Calu3 (cell line): ENCODE results near the gene TAOK1. TPM values are rescaled to one million over a fixed set of nuclear protein-coding genes. Genes with fewer than 3 reads are reported as not detected.

Experiments
- BruUV-seq: library from RNA; stranded (reverse); fragments of 400-500 nt; replicated peaks from 2 replicates; lab custom pipeline; 2021; lab: Mats Ljungman, UMichigan
- CTCF ChIA-PET: fragments of 300-600 bp; sonication (Branson Sonifier 250); formaldehyde crosslinking; loops from one replicate; lab custom pipeline; 2022; ENCODE audit warnings: antibody characterized with exemption; lab: Charles Lee
- DNase-seq: peaks from one replicate; pipeline ENCODE4 v3.0.0; 2022
- H3K27ac Mint-ChIP-seq: one replicate; pipeline ENCODE4 v1.8.0; 2022; ENCODE audit warnings: mixed read lengths; ENCODE audit not compliant: unreplicated experiment
- H3K27me3 Mint-ChIP-seq: one replicate; pipeline ENCODE4 v1.8.0; 2022; ENCODE audit warnings: mixed read lengths; ENCODE audit not compliant: unreplicated experiment
- H3K36me3 Mint-ChIP-seq: one replicate; pipeline ENCODE4 v1.8.0; 2022; ENCODE audit warnings: mild to moderate bottlenecking, moderate library complexity, mixed read lengths; ENCODE audit not compliant: insufficient read depth, unreplicated experiment
- H3K4me1 Mint-ChIP-seq: one replicate; pipeline ENCODE4 v1.8.0; 2022; ENCODE audit warnings: mild to moderate bottlenecking, low read depth, mixed read lengths; ENCODE audit not compliant: unreplicated experiment
- H3K4me3 Mint-ChIP-seq: one replicate; pipeline ENCODE4 v1.8.0; 2022; ENCODE audit warnings: mild to moderate bottlenecking, low read depth, moderate library complexity, mixed read lengths; ENCODE audit not compliant: unreplicated experiment
- H3K9me3 Mint-ChIP-seq: one replicate; pipeline ENCODE4 v1.8.0; 2022; ENCODE audit warnings: low read depth, mixed read lengths; ENCODE audit not compliant: unreplicated experiment
- intact Hi-C: fragments of 100-400 bp; cut with micrococcal nuclease; formaldehyde crosslinking; loops from one replicate; pipeline ENCODE4 v1.10.0; 2022; ENCODE audit not compliant: unreplicated experiment
- total RNA-seq: library from RNA; stranded (reverse); gene quantifications from 2 replicates; pipeline ENCODE4 v1.2.3, GENCODE V29; 2022
- TF ChIP-seq, protein P1 (sequence below): fragments of 200-600 bp; IDR thresholded peaks from one replicate; pipeline ENCODE4 v1.8.0; 2022; ENCODE audit warnings: antibody characterized with exemption; ENCODE audit not compliant: unreplicated experiment

Gene TAOK1
- total RNA-seq, 1 experiment from 2014 or later = 78.1 TPM

DNA sequence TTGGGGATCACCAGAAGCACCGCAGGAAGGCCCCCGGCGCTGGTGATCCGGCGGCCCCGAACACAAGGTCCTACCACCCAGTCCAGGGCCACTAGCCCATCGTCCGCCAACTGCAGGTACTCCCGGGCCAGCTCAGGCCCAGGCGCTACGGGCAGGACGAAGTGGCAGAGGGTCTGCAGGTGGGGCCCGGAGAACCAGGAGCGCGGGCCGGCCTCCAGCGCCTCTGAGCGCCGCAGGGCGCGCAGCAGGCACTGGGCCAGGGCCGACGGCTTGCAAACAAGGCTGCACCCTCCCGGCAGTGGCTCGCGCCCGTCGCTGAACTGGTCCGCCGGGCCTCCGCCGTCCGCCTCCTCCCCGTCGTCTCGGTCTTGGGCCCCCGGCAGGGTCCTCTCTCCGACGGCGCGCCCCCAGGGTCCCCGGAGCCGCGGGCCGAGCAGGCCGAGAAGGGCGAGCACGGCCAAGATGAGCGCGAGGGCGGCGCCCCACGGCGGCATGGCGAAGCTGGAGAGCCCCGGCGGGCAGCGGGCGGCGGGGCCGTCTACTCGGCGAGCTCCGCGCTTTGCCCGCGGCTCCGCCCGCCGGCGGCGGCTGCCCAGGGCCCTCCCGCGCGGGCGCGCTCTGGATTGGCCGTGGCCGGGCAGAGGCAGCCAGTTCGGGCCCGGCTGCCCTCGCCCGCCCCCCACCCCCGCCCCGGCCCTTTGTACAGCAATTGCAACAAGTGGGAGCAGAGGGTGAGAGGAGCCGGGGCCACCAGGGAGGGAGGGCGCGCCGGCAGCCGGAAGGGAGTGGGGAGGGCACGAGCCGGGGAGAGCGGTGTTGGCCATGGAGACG is 176.5 kb downstream of the TAOK1 start, which contains the start of gene ABHD15:
Gene ABHD15 (minus strand): TSS at position 565 of the 831 bp plus-strand sequence. CDS start 71 bp downstream, at position 494.
- CTCF ChIA-PET = interaction anchor here (1.0 to 2.4 kb wide), 6 partner anchors 8 to 51 kb away, joined by 3 to 12 read pairs (median 4); no protein-coding TSS in a partner anchor
- Mint-ChIP-seq H3K9me3 (no peaks in the 10 kb centered on the region), H3K4me1 (no peaks in the 10 kb centered on the region), H3K4me3 (peak within 1 kb of the TSS; percentile 85), H3K27me3 (no peaks in the 10 kb centered on the region), H3K36me3 (peaks cover 56% of the 10 kb centered on the region), H3K27ac (peak within 1 kb of the TSS; percentile 82)
- TF ChIP-seq, protein P1, sequence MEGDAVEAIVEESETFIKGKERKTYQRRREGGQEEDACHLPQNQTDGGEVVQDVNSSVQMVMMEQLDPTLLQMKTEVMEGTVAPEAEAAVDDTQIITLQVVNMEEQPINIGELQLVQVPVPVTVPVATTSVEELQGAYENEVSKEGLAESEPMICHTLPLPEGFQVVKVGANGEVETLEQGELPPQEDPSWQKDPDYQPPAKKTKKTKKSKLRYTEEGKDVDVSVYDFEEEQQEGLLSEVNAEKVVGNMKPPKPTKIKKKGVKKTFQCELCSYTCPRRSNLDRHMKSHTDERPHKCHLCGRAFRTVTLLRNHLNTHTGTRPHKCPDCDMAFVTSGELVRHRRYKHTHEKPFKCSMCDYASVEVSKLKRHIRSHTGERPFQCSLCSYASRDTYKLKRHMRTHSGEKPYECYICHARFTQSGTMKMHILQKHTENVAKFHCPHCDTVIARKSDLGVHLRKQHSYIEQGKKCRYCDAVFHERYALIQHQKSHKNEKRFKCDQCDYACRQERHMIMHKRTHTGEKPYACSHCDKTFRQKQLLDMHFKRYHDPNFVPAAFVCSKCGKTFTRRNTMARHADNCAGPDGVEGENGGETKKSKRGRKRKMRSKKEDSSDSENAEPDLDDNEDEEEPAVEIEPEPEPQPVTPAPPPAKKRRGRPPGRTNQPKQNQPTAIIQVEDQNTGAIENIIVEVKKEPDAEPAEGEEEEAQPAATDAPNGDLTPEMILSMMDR = no peak
- DNase-seq = peak; percentile 85
- no TSS peak for BruUV-seq
- intact Hi-C loops = no loop called here

DNA sequence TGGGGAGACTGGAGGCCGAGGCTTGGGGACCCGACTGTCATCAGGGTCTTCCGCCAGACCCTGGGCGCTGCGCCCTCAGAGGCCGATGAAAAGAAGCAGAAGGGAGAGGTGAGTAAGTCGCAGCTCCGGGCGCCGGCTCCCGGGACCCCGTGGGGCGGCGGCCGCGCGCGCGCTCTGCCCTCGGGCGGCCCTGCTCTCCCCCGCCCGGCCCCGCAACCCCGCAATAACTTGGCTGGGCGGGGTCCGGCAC is 177.1 kb downstream of the TAOK1 start:
- intact Hi-C loops = no loop called here
- TF ChIP-seq, protein P1 = no peak
- H3K9me3 Mint-ChIP-seq = no peaks in the 10 kb centered on the region

GRCh38 chr17:29567554-29568330 is 177.6 kb downstream of the TAOK1 start:
- Mint-ChIP-seq H3K4me1 (no peaks in the 10 kb centered on the region), H3K36me3 (peaks cover 47% of the 10 kb centered on the region), H3K27ac (peak overlapping the region; percentile 72), H3K9me3 (no peaks in the 10 kb centered on the region), H3K4me3 (peak overlapping the region; percentile 85), H3K27me3 (no peaks in the 10 kb centered on the region)
- intact Hi-C loops = no loop called here
- DNase-seq = peak; percentile 83
- TF ChIP-seq, protein P1 = peak; percentile 60
- CTCF ChIA-PET = interaction anchor here (0.6 to 2.6 kb wide), 4 partner anchors 24 to 825 kb away, joined by 4 to 7 read pairs (median 5); no protein-coding TSS in a partner anchor
- BruUV-seq = no TSS peak

More for the DNA sequence above, 177.1 kb downstream of the TAOK1 start:
- H3K36me3 Mint-ChIP-seq = peaks cover 52% of the 10 kb centered on the region
- H3K4me3 Mint-ChIP-seq = peak overlapping the region; percentile 85
- DNase-seq = no peak
- no peaks in the 10 kb centered on the region for H3K4me1 Mint-ChIP-seq
- no TSS peak for BruUV-seq
- no peaks in the 10 kb centered on the region for H3K27me3 Mint-ChIP-seq
- peak overlapping the region; percentile 72 for H3K27ac Mint-ChIP-seq
- CTCF ChIA-PET = interaction anchor here (1.0 to 1.4 kb wide), 3 partner anchors 11 to 30 kb away, joined by 3 to 5 read pairs (median 5); no protein-coding TSS in a partner anchor
